HCT116 (cell line): ENCODE results near the gene ZNF57. TPM values are rescaled to one million over a fixed set of nuclear protein-coding genes. Genes with fewer than 3 reads are reported as not detected.

Experiments used
- ATAC-seq: fragments of 200-7000 bp; cut with Tn5 transposase; 2 replicates; pipeline ENCODE4 v1.9.1; 2020; ENCODE audit warnings: mild to moderate bottlenecking, moderate library complexity
- BruUV-seq: library from RNA; stranded (reverse); fragments of 400-500 nt; replicated peaks from 2 replicates; lab custom pipeline; 2021; lab: Mats Ljungman, UMichigan
- CTCF ChIA-PET: fragments of 300-600 bp; sonication (Branson Sonifier 250); formaldehyde crosslinking; loops from one replicate; lab custom pipeline; 2021; ENCODE audit warnings: antibody characterized with exemption; lab: Charles Lee
- POLR2A ChIA-PET: fragments of 300-600, 350-600 bp; sonication (Branson Sonifier 250); formaldehyde crosslinking; loops from one replicate; lab custom pipeline; 2021; ENCODE audit warnings: antibody characterized with exemption; lab: Charles Lee
- RAD21 ChIA-PET, 2 experiments: fragments of 300-600 bp; sonication (Branson Sonifier 250); formaldehyde crosslinking; loops; one replicate each; lab custom pipeline; 2023; ENCODE audit warnings: low total read pairs in 2 of 2; ENCODE audit not compliant: uncharacterized antibody in 2 of 2, unreplicated experiment in 2 of 2, low non-redundant PET in 1 of 2; lab: Charles Lee
- DNase-seq: peaks from one replicate; pipeline ENCODE4 v3.0.0-alpha.2; 2010; ENCODE audit warnings: low read depth, low spot score
- H2AFZ ChIP-seq: fragments of 200-600 bp; shearing (Covaris generic), sonication (generic); 2 replicates; pipeline ENCODE4 v1.6.1; 2017; ENCODE audit warnings: low read depth, mixed run types, mixed read lengths, antibody characterized with exemption, low read length; ENCODE audit not compliant: poor library complexity, severe bottlenecking
- H3K27ac ChIP-seq: 2 replicates; pipeline ENCODE4 v1.5.1; 2012; ENCODE audit warnings: low read depth, low read length
- H3K27me3 ChIP-seq: fragments of 200-600 bp; sonication (generic); 2 replicates; pipeline ENCODE4 v1.6.1; 2016; ENCODE audit warnings: mixed run types, low read length, mixed read lengths; ENCODE audit not compliant: insufficient read depth
- H3K36me3 ChIP-seq, 2 experiments: fragments of 200-500 bp in 1 of 2; fragments of 200-600 bp in 1 of 2; sonication (Bioruptor generic) in 1 of 2; sonication (generic) in 1 of 2; 2 replicates each; pipeline versions ENCODE4 v1.5.1 to v1.6.1; 2014 to 2016; ENCODE audit warnings: low read length in 2 of 2, inconsistent platforms in 1 of 2, mixed read lengths in 1 of 2, mixed run types in 1 of 2; ENCODE audit not compliant: insufficient read depth in 2 of 2, control insufficient read depth in 1 of 2
- H3K4me1 ChIP-seq, 2 experiments: fragments of 200-600 bp in 1 of 2; sonication (generic) in 1 of 2; 2 replicates each; pipeline versions ENCODE4 v1.5.1 to v1.6.1; 2012 to 2017; ENCODE audit warnings: low read length in 2 of 2, inconsistent platforms in 1 of 2, mild to moderate bottlenecking in 1 of 2, mixed read lengths in 1 of 2, mixed run types in 1 of 2, moderate library complexity in 1 of 2; ENCODE audit not compliant: insufficient read depth in 2 of 2, control insufficient read depth in 1 of 2
- H3K4me2 ChIP-seq: fragments of 200-600 bp; sonication (generic); 2 replicates; pipeline ENCODE4 v1.6.1; 2017; ENCODE audit warnings: mixed run types, low read length, mixed read lengths
- H3K4me3 ChIP-seq, 2 experiments: fragments of 200-600 bp in 1 of 2; sonication (generic) in 1 of 2; replicated peaks in 1 of 2; 2 replicates each; pipeline ENCODE4 v1.5.1; 2011 to 2016; ENCODE audit warnings: low read length in 2 of 2, control low read depth in 1 of 2, low read depth in 1 of 2, mild to moderate bottlenecking in 1 of 2, mixed read lengths in 1 of 2, mixed run types in 1 of 2
- H3K79me2 ChIP-seq: fragments of 200-600 bp; sonication (generic); 2 replicates; pipeline ENCODE4 v1.6.1; 2017; ENCODE audit warnings: mild to moderate bottlenecking, mixed run types, low read length, moderate library complexity, mixed read lengths; ENCODE audit not compliant: insufficient read depth
- H3K9ac ChIP-seq: fragments of 200-600 bp; sonication (generic); 2 replicates; pipeline ENCODE4 v1.6.1; 2016; ENCODE audit warnings: low read length, mixed read lengths
- H3K9me2 ChIP-seq: fragments of 200-600 bp; sonication (generic), shearing (Covaris generic); 2 replicates; pipeline ENCODE4 v1.6.1; 2017; ENCODE audit warnings: mixed run types, mild to moderate bottlenecking, moderate library complexity; ENCODE audit not compliant: insufficient read depth
- H3K9me3 ChIP-seq, 2 experiments: fragments of 200-500 bp in 1 of 2; fragments of 200-600 bp in 1 of 2; sonication (Bioruptor generic) in 1 of 2; sonication (generic) in 1 of 2; 2 replicates each; pipeline ENCODE4 v1.6.1; 2014 to 2017; ENCODE audit warnings: low read length in 2 of 2, mixed read lengths in 2 of 2, inconsistent platforms in 1 of 2, low read depth in 1 of 2, mild to moderate bottlenecking in 1 of 2, mixed run types in 1 of 2, moderate library complexity in 1 of 2; ENCODE audit not compliant: control insufficient read depth in 1 of 2, insufficient read depth in 1 of 2
- H4K20me1 ChIP-seq: fragments of 200-600 bp; sonication (generic), shearing (Covaris generic); 2 replicates; pipeline ENCODE4 v1.6.1; 2017; ENCODE audit warnings: mixed run types, mild to moderate bottlenecking, moderate library complexity; ENCODE audit not compliant: insufficient read depth
- CBX3 ChIP-seq: IDR thresholded peaks from 2 replicates; pipeline ENCODE4 v1.6.1; 2012; ENCODE audit warnings: low read depth
- EGR1 ChIP-seq: IDR thresholded peaks from 2 replicates; pipeline ENCODE4 v1.6.1; 2012; ENCODE audit warnings: low read depth
- ELF1 ChIP-seq: IDR thresholded peaks from 2 replicates; pipeline ENCODE4 v1.6.1; 2012; ENCODE audit warnings: low read depth, borderline replicate concordance
- EZH2phosphoT487 ChIP-seq: fragments of 200-600 bp; IDR thresholded peaks from 2 replicates; pipeline ENCODE4 v1.6.1; 2018; ENCODE audit warnings: antibody characterized with exemption, borderline replicate concordance
- JUND ChIP-seq: IDR thresholded peaks from 2 replicates; pipeline ENCODE4 v1.6.1; 2012
- POLR2A ChIP-seq: IDR thresholded peaks from 2 replicates; pipeline ENCODE4 v1.7.0; 2011; ENCODE audit warnings: borderline replicate concordance; ENCODE audit not compliant: insufficient read depth, insufficient read length; ENCODE audit errors: extremely low read depth
- POLR2AphosphoS5 ChIP-seq: IDR thresholded peaks from 2 replicates; pipeline ENCODE4 v1.6.1; 2011; ENCODE audit warnings: mild to moderate bottlenecking, low read depth, low read length, moderate library complexity
- RAD21 ChIP-seq: IDR thresholded peaks from 2 replicates; pipeline ENCODE4 v1.6.1; 2012; ENCODE audit warnings: low read depth, mild to moderate bottlenecking
- SIN3A ChIP-seq: IDR thresholded peaks from 2 replicates; pipeline ENCODE4 v1.6.1; 2012; ENCODE audit warnings: low read depth
- SP1 ChIP-seq: IDR thresholded peaks from 2 replicates; pipeline ENCODE4 v1.6.1; 2012; ENCODE audit warnings: low read depth
- TCF7L2 ChIP-seq: IDR thresholded peaks from 2 replicates; pipeline ENCODE4 v1.7.0; 2011; ENCODE audit warnings: borderline replicate concordance, inconsistent platforms; ENCODE audit not compliant: insufficient read depth, insufficient read length; ENCODE audit errors: extremely low read depth
- YY1 ChIP-seq: IDR thresholded peaks from 2 replicates; pipeline ENCODE4 v1.6.1; 2011; ENCODE audit warnings: low read length, low read depth, moderate library complexity, mild to moderate bottlenecking; ENCODE audit not compliant: insufficient replicate concordance; ENCODE audit errors: extremely low read depth
- ZFX ChIP-seq: fragments of 450-650 bp; IDR thresholded peaks from 2 replicates; pipeline ENCODE4 v1.6.1; 2017
- ZNF274 ChIP-seq: fragments of 200-500 bp; sonication (Bioruptor generic); IDR thresholded peaks from 2 replicates; pipeline ENCODE4 v1.6.1; 2014; ENCODE audit warnings: mild to moderate bottlenecking, low read depth, low read length, inconsistent platforms
- intact Hi-C: fragments of 100-400 bp; cut with micrococcal nuclease; formaldehyde crosslinking; loops from 2 replicates; pipeline ENCODE4 v1.10.0; 2022
- total RNA-seq: library from RNA; stranded (reverse); gene quantifications from one replicate; pipeline ENCODE4 v1.2.1, GENCODE V29; 2021; ENCODE audit not compliant: unreplicated experiment
- TF ChIP-seq, protein P1 (sequence below): IDR thresholded peaks from 2 replicates; pipeline ENCODE4 v1.6.1; 2011; ENCODE audit warnings: mild to moderate bottlenecking, low read length, moderate library complexity; ENCODE audit not compliant: insufficient replicate concordance; ENCODE audit errors: extremely low read depth
- TF ChIP-seq, protein P2 (sequence below), 3 experiments: fragments of 200-600 bp in 1 of 3; sonication (generic) in 1 of 3; IDR thresholded peaks in 2 of 3; conservative IDR thresholded peaks in 1 of 3; 2 replicates each; pipeline ENCODE4 v1.5.1; 2012 to 2017; ENCODE audit warnings: low read depth in 2 of 3, low read length in 2 of 3, antibody characterized with exemption in 1 of 3, borderline replicate concordance in 1 of 3, control low read depth in 1 of 3, mild to moderate bottlenecking in 1 of 3, mixed read lengths in 1 of 3, mixed run types in 1 of 3, moderate library complexity in 1 of 3; ENCODE audit not compliant: insufficient read depth in 1 of 3
- TF ChIP-seq, protein P3 (sequence below): IDR thresholded peaks from 2 replicates; pipeline ENCODE4 v1.6.1; 2012

Gene ZNF57
- total RNA-seq, 1 experiment from 2014 or later, result 8.3 TPM

DNA sequence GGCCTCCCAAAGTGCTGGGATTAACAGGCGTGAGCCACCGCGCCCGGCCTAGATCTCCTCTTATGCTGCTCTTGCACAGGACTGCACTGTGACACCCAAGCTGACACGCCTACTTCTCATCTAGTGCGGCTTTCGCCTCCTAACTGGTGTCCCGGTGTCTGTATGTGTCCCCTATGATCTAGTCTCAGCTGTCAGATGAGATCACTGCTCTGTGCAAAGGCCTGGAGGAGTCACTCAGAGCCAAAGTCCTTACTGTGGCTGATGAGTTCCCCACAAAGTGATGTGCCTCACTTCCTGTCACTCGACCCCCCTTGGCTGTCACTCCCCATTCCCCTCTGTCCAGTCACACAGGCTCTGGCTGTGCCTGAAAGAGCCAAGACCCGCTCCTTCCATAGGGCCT lies 31.1 kb upstream of the ZNF57 start:
- no peak overlapping the region for H2AFZ ChIP-seq
- no peaks in the 10 kb centered on the region for H3K4me1 ChIP-seq
- ATAC-seq (no peak), DNase-seq (no peak)
- TF ChIP-seq ZNF274, result no peak
- no peak for TF ChIP-seq EGR1
- TF ChIP-seq ZFX, result no peak
- no peak for TF ChIP-seq TCF7L2
- no peak for TF ChIP-seq YY1
- TF ChIP-seq, protein P1, sequence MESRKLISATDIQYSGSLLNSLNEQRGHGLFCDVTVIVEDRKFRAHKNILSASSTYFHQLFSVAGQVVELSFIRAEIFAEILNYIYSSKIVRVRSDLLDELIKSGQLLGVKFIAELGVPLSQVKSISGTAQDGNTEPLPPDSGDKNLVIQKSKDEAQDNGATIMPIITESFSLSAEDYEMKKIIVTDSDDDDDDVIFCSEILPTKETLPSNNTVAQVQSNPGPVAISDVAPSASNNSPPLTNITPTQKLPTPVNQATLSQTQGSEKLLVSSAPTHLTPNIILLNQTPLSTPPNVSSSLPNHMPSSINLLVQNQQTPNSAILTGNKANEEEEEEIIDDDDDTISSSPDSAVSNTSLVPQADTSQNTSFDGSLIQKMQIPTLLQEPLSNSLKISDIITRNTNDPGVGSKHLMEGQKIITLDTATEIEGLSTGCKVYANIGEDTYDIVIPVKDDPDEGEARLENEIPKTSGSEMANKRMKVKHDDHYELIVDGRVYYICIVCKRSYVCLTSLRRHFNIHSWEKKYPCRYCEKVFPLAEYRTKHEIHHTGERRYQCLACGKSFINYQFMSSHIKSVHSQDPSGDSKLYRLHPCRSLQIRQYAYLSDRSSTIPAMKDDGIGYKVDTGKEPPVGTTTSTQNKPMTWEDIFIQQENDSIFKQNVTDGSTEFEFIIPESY, result no peak
- no peak for TF ChIP-seq JUND
- TF ChIP-seq ELF1, result no peak
- TF ChIP-seq SIN3A, result no peak
- no peak for TF ChIP-seq POLR2AphosphoS5
- TF ChIP-seq RAD21, result no peak
- no peak for TF ChIP-seq SP1
- TF ChIP-seq, protein P2, sequence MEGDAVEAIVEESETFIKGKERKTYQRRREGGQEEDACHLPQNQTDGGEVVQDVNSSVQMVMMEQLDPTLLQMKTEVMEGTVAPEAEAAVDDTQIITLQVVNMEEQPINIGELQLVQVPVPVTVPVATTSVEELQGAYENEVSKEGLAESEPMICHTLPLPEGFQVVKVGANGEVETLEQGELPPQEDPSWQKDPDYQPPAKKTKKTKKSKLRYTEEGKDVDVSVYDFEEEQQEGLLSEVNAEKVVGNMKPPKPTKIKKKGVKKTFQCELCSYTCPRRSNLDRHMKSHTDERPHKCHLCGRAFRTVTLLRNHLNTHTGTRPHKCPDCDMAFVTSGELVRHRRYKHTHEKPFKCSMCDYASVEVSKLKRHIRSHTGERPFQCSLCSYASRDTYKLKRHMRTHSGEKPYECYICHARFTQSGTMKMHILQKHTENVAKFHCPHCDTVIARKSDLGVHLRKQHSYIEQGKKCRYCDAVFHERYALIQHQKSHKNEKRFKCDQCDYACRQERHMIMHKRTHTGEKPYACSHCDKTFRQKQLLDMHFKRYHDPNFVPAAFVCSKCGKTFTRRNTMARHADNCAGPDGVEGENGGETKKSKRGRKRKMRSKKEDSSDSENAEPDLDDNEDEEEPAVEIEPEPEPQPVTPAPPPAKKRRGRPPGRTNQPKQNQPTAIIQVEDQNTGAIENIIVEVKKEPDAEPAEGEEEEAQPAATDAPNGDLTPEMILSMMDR (IDR thresholded peaks at IDR 0.05 in 2 of 3, conservative IDR thresholded peaks at IDR 0.05 in 1 of 3; ENCODE audit: borderline replicate concordance in 1 of 3, insufficient read depth in 1 of 3, low read depth in 2 of 3, low read length in 2 of 3), result no peak
- no peak for TF ChIP-seq EZH2phosphoT487
- no peak for TF ChIP-seq POLR2A
- no peak for TF ChIP-seq CBX3
- TF ChIP-seq, protein P3, sequence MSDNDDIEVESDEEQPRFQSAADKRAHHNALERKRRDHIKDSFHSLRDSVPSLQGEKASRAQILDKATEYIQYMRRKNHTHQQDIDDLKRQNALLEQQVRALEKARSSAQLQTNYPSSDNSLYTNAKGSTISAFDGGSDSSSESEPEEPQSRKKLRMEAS, result no peak
- no peak overlapping the region for H3K4me2 ChIP-seq
- intact Hi-C loops, result loop anchor here (2.0 kb wide), 1 partner anchor 221 kb away; no protein-coding TSS in a partner anchor
- H3K27ac ChIP-seq, result no peak overlapping the region
- ChIA-PET POLR2A (no interaction called here), CTCF (interaction anchor here (1.1 kb wide), 1 partner anchor 18 kb away, joined by 3 read pairs; no protein-coding TSS in a partner anchor), RAD21 (no interaction called here)
- no peaks in the 10 kb centered on the region for H3K9me2 ChIP-seq
- no peaks in the 10 kb centered on the region for H3K79me2 ChIP-seq
- H3K4me3 ChIP-seq, result no peak overlapping the region
- BruUV-seq, result no TSS peak
- H3K9me3 ChIP-seq, result peaks cover 0 to 10% of the 10 kb centered on the region in 2 experiments; a peak in 1 of 4 replicates
- H3K9ac ChIP-seq, result no peak overlapping the region
- H3K36me3 ChIP-seq, result no peaks in the 10 kb centered on the region
- no peaks in the 10 kb centered on the region for H4K20me1 ChIP-seq
- no peaks in the 10 kb centered on the region for H3K27me3 ChIP-seq
